Panc1 (cell line): ENCODE data around the gene SPATA17.
A peak's percentile ranks its signal among the peaks of the same experiment; 100 is the strongest.

Experiments
- CTCF ChIP-seq: fragments of 450-650 bp; IDR thresholded peaks from 2 replicates; pipeline ENCODE4 v1.5.1; 2017; ENCODE audit warnings: mild to moderate bottlenecking
- REST ChIP-seq, 2 experiments: IDR thresholded peaks; 2 replicates each; pipeline ENCODE4 v1.6.1; 2011 to 2012; ENCODE audit warnings: low read depth in 2 of 2, control low read depth in 1 of 2, low read length in 1 of 2, mild to moderate bottlenecking in 1 of 2, moderate library complexity in 1 of 2; ENCODE audit not compliant: insufficient read depth in 1 of 2
- SIN3A ChIP-seq: IDR thresholded peaks from 2 replicates; pipeline ENCODE4 v1.6.1; 2012; ENCODE audit warnings: low read depth, mild to moderate bottlenecking, low read length, moderate library complexity, borderline replicate concordance; ENCODE audit not compliant: insufficient read depth

GRCh38 chr1:217630711-217631591 is at the start of gene SPATA17, which contains the start of gene GPATCH2:
- TF ChIP-seq CTCF (no peak), SIN3A (peak; percentile 72; the same call in 1 of the 2 replicates), REST (IDR thresholded peaks at IDR 0.05; ENCODE audit: insufficient read depth in 1 of 2, low read depth in 2 of 2, low read length in 1 of 2) (no peak)
